GM23338 (cell line): Measurements from ENCODE around the gene SMIM45.

Experiments used
- ATAC-seq: fragments of 200-7000 bp; cut with Tn5 transposase; 3 replicates; pipeline ENCODE4 v1.9.1; 2020
- DNase-seq: peaks from one replicate; pipeline ENCODE4 v3.0.0-alpha.2; 2015; ENCODE audit warnings: low spot score
- H2AFZ ChIP-seq: fragments of 200-600 bp; sonication (generic); 2 replicates; pipeline ENCODE4 v1.8.0; 2016; ENCODE audit warnings: antibody characterized with exemption, mild to moderate bottlenecking, moderate library complexity
- H3F3A ChIP-seq: fragments of 200-600 bp; sonication (generic); replicated peaks from 2 replicates; pipeline ENCODE4 v1.8.0; 2017; ENCODE audit warnings: antibody characterized with exemption, mixed run types, low read depth
- H3K27ac ChIP-seq: fragments of 200-600 bp; sonication (generic); 2 replicates; pipeline ENCODE4 v1.6.1; 2016; ENCODE audit warnings: low read depth
- H3K27me3 ChIP-seq: fragments of 200-600 bp; sonication (generic); 2 replicates; pipeline ENCODE4 v1.8.0; 2016; ENCODE audit warnings: mild to moderate bottlenecking, mixed run types, moderate library complexity; ENCODE audit not compliant: insufficient read depth
- H3K36me3 ChIP-seq: fragments of 200-600 bp; sonication (generic); 2 replicates; pipeline ENCODE4 v1.8.0; 2016; ENCODE audit warnings: mild to moderate bottlenecking; ENCODE audit not compliant: insufficient read depth
- H3K4me1 ChIP-seq: fragments of 200-600 bp; sonication (generic); 2 replicates; pipeline ENCODE4 v1.8.0; 2016; ENCODE audit warnings: mild to moderate bottlenecking, moderate library complexity; ENCODE audit not compliant: insufficient read depth
- H3K4me2 ChIP-seq: fragments of 200-600 bp; sonication (generic); 2 replicates; pipeline ENCODE4 v1.7.1; 2017; ENCODE audit warnings: mixed run types
- H3K4me3 ChIP-seq: fragments of 200-600 bp; sonication (generic); 2 replicates; pipeline ENCODE4 v1.6.1; 2016; ENCODE audit warnings: mixed run types
- H3K79me2 ChIP-seq: fragments of 200-600 bp; sonication (generic); replicated peaks from 2 replicates; pipeline ENCODE4 v1.8.0; 2017; ENCODE audit warnings: mild to moderate bottlenecking; ENCODE audit not compliant: insufficient read depth
- H3K9me2 ChIP-seq: fragments of 200-600 bp; sonication (generic); 2 replicates; pipeline ENCODE4 v1.8.0; 2017; ENCODE audit not compliant: insufficient read depth
- H4K20me1 ChIP-seq: fragments of 200-600 bp; sonication (generic); replicated peaks from 2 replicates; pipeline ENCODE4 v1.8.0; 2017; ENCODE audit warnings: mild to moderate bottlenecking; ENCODE audit not compliant: insufficient read depth
- H3K27ac Mint-ChIP-seq: 2 replicates; pipeline ENCODE4 v1.8.0; 2020; ENCODE audit warnings: inconsistent platforms, mild to moderate bottlenecking, moderate library complexity, mixed read lengths
- H3K27me3 Mint-ChIP-seq: 3 replicates; pipeline ENCODE4 v1.8.0; 2022; ENCODE audit warnings: low read depth, mild to moderate bottlenecking, moderate library complexity, mixed read lengths, inconsistent platforms; ENCODE audit not compliant: insufficient read depth, poor library complexity
- H3K36me3 Mint-ChIP-seq: 3 replicates; pipeline ENCODE4 v1.8.0; 2021; ENCODE audit warnings: low read depth, mild to moderate bottlenecking, inconsistent platforms, moderate library complexity, mixed read lengths
- H3K4me1 Mint-ChIP-seq: 3 replicates; pipeline ENCODE4 v1.8.0; 2020; ENCODE audit warnings: mild to moderate bottlenecking, inconsistent platforms, mixed read lengths
- H3K4me3 Mint-ChIP-seq: 3 replicates; pipeline ENCODE4 v1.8.0; 2021; ENCODE audit warnings: moderate library complexity, mild to moderate bottlenecking, inconsistent platforms, mixed read lengths
- H3K9me3 Mint-ChIP-seq: 3 replicates; pipeline ENCODE4 v1.8.0; 2020; ENCODE audit warnings: moderate library complexity, mild to moderate bottlenecking, inconsistent platforms, mixed read lengths
- CREB1 ChIP-seq: fragments of 250-450 bp; sonication (Bioruptor Pico); IDR thresholded peaks from 2 replicates; pipeline ENCODE4 v1.5.0; 2020; ENCODE audit warnings: low read depth, mild to moderate bottlenecking, moderate library complexity
- EZH2 ChIP-seq: fragments of 200-600 bp; sonication (generic); IDR thresholded peaks from one replicate; pipeline ENCODE4 v1.8.0; 2017; ENCODE audit warnings: antibody characterized with exemption, mild to moderate bottlenecking, low read depth; ENCODE audit not compliant: unreplicated experiment
- EZH2phosphoT487 ChIP-seq: fragments of 200-600 bp; sonication (generic); IDR thresholded peaks from one replicate; pipeline ENCODE4 v1.8.1; 2018; ENCODE audit warnings: antibody characterized with exemption; ENCODE audit not compliant: unreplicated experiment
- JUNB ChIP-seq: IDR thresholded peaks from one replicate; pipeline ENCODE4 v1.6.1; 2016; ENCODE audit warnings: antibody characterized with exemption; ENCODE audit not compliant: unreplicated experiment
- NANOG ChIP-seq: IDR thresholded peaks from 2 replicates; pipeline ENCODE4 v1.6.1; 2016; ENCODE audit warnings: antibody characterized with exemption, borderline replicate concordance
- POLR2AphosphoS5 ChIP-seq: IDR thresholded peaks from 2 replicates; pipeline ENCODE4 v1.6.1; 2016; ENCODE audit warnings: antibody characterized with exemption, low read depth
- STAT1 ChIP-seq: IDR thresholded peaks from one replicate; pipeline ENCODE4 v1.6.1; 2016; ENCODE audit warnings: antibody characterized with exemption; ENCODE audit not compliant: unreplicated experiment
- ZNF114 ChIP-seq: fragments of 250-450 bp; sonication (Bioruptor Pico); IDR thresholded peaks from 2 replicates; pipeline ENCODE4 v1.5.0; 2020; ENCODE audit warnings: mild to moderate bottlenecking, moderate library complexity
- ZNF331 ChIP-seq: fragments of 250-450 bp; sonication (Bioruptor Pico); IDR thresholded peaks from 2 replicates; pipeline ENCODE4 v1.5.0; 2020; ENCODE audit warnings: low read depth, mild to moderate bottlenecking, moderate library complexity
- TF ChIP-seq, protein P1 (sequence below): fragments of 250-450 bp; sonication (Bioruptor Pico); IDR thresholded peaks from 2 replicates; pipeline ENCODE4 v1.5.0; 2020; ENCODE audit warnings: mild to moderate bottlenecking, moderate library complexity
- TF ChIP-seq, protein P2 (sequence below): IDR thresholded peaks from 2 replicates; pipeline ENCODE4 v1.6.1; 2016; ENCODE audit warnings: antibody characterized with exemption
- TF ChIP-seq, protein P3 (sequence below), 2 experiments: fragments of 200-600 bp in 1 of 2; sonication (generic) in 1 of 2; conservative IDR thresholded peaks; 2 replicates each; pipeline versions ENCODE4 v1.5.1 to v1.6.1; 2016 to 2017; ENCODE audit warnings: antibody characterized with exemption in 2 of 2, low read depth in 2 of 2, mild to moderate bottlenecking in 2 of 2, moderate library complexity in 1 of 2
- TF ChIP-seq, protein P4 (sequence below): IDR thresholded peaks from one replicate; pipeline ENCODE4 v1.6.1; 2018; ENCODE audit warnings: antibody characterized with exemption; ENCODE audit not compliant: unreplicated experiment

Gene SMIM45

DNA sequence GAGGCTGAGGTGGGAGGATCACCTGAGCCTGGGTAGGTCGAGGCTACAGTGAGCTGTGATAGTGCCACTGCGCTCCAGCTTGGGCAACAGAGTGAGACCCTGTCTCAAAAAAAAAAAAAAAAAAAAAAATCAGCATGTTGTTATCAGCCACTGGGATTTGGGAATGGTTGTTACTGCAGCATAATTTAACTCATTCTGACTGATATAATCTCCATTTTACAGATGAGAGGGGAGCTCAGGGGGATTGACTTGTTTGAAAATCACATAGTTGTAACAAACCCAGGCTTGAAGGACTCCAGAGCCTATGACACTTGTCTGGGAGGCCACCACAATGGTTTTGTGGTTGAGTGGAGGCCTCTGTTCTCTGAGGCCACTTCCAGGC, 14.3 kb downstream of the SMIM45 start:
- H3K27me3 ChIP-seq, result no peaks in the 10 kb centered on the region
- no peak overlapping the region for H3K4me3 ChIP-seq
- H3K36me3 Mint-ChIP-seq, result no peaks in the 10 kb centered on the region
- H3K27me3 Mint-ChIP-seq, result peaks cover 12% of the 10 kb centered on the region
- no peak overlapping the region for H3K4me2 ChIP-seq
- H3K9me3 Mint-ChIP-seq, result peaks cover 9% of the 10 kb centered on the region; the same call in 1 of the 3 replicates
- DNase-seq, result no peak
- peaks cover 20% of the 10 kb centered on the region for H3K4me1 Mint-ChIP-seq
- no peaks in the 10 kb centered on the region for H3K36me3 ChIP-seq
- no peaks in the 10 kb centered on the region for H3K79me2 ChIP-seq
- no peak overlapping the region; the same call in 1 of the 2 replicates for H3K27ac Mint-ChIP-seq
- H3K9me2 ChIP-seq, result no peaks in the 10 kb centered on the region
- no peaks in the 10 kb centered on the region; the same call in 1 of the 2 replicates for H3K4me1 ChIP-seq
- H2AFZ ChIP-seq, result no peak overlapping the region
- TF ChIP-seq, protein P1, sequence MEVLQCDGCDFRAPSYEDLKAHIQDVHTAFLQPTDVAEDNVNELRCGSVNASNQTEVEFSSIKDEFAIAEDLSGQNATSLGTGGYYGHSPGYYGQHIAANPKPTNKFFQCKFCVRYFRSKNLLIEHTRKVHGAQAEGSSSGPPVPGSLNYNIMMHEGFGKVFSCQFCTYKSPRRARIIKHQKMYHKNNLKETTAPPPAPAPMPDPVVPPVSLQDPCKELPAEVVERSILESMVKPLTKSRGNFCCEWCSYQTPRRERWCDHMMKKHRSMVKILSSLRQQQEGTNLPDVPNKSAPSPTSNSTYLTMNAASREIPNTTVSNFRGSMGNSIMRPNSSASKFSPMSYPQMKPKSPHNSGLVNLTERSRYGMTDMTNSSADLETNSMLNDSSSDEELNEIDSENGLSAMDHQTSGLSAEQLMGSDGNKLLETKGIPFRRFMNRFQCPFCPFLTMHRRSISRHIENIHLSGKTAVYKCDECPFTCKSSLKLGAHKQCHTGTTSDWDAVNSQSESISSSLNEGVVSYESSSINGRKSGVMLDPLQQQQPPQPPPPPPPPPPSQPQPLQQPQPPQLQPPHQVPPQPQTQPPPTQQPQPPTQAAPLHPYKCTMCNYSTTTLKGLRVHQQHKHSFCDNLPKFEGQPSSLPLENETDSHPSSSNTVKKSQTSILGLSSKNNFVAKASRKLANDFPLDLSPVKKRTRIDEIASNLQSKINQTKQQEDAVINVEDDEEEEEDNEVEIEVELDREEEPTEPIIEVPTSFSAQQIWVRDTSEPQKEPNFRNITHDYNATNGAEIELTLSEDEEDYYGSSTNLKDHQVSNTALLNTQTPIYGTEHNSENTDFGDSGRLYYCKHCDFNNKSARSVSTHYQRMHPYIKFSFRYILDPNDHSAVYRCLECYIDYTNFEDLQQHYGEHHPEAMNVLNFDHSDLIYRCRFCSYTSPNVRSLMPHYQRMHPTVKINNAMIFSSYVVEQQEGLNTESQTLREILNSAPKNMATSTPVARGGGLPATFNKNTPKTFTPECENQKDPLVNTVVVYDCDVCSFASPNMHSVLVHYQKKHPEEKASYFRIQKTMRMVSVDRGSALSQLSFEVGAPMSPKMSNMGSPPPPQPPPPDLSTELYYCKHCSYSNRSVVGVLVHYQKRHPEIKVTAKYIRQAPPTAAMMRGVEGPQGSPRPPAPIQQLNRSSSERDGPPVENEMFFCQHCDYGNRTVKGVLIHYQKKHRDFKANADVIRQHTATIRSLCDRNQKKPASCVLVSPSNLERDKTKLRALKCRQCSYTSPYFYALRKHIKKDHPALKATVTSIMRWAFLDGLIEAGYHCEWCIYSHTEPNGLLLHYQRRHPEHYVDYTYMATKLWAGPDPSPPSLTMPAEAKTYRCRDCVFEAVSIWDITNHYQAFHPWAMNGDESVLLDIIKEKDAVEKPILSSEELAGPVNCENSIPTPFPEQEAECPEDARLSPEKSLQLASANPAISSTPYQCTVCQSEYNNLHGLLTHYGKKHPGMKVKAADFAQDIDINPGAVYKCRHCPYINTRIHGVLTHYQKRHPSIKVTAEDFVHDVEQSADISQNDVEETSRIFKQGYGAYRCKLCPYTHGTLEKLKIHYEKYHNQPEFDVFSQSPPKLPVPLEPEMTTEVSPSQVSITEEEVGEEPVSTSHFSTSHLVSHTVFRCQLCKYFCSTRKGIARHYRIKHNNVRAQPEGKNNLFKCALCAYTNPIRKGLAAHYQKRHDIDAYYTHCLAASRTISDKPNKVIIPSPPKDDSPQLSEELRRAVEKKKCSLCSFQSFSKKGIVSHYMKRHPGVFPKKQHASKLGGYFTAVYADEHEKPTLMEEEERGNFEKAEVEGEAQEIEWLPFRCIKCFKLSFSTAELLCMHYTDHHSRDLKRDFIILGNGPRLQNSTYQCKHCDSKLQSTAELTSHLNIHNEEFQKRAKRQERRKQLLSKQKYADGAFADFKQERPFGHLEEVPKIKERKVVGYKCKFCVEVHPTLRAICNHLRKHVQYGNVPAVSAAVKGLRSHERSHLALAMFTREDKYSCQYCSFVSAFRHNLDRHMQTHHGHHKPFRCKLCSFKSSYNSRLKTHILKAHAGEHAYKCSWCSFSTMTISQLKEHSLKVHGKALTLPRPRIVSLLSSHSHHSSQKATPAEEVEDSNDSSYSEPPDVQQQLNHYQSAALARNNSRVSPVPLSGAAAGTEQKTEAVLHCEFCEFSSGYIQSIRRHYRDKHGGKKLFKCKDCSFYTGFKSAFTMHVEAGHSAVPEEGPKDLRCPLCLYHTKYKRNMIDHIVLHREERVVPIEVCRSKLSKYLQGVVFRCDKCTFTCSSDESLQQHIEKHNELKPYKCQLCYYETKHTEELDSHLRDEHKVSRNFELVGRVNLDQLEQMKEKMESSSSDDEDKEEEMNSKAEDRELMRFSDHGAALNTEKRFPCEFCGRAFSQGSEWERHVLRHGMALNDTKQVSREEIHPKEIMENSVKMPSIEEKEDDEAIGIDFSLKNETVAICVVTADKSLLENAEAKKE, result no peak
- TF ChIP-seq POLR2AphosphoS5 (no peak), ZNF331 (CRISPR knock-in tag) (no peak), JUNB (no peak), EZH2 (no peak), STAT1 (no peak), CREB1 (CRISPR knock-in tag) (no peak), EZH2phosphoT487 (no peak), NANOG (no peak), ZNF114 (no peak)
- TF ChIP-seq, protein P2, sequence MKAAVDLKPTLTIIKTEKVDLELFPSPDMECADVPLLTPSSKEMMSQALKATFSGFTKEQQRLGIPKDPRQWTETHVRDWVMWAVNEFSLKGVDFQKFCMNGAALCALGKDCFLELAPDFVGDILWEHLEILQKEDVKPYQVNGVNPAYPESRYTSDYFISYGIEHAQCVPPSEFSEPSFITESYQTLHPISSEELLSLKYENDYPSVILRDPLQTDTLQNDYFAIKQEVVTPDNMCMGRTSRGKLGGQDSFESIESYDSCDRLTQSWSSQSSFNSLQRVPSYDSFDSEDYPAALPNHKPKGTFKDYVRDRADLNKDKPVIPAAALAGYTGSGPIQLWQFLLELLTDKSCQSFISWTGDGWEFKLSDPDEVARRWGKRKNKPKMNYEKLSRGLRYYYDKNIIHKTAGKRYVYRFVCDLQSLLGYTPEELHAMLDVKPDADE, result no peak
- TF ChIP-seq, protein P3, sequence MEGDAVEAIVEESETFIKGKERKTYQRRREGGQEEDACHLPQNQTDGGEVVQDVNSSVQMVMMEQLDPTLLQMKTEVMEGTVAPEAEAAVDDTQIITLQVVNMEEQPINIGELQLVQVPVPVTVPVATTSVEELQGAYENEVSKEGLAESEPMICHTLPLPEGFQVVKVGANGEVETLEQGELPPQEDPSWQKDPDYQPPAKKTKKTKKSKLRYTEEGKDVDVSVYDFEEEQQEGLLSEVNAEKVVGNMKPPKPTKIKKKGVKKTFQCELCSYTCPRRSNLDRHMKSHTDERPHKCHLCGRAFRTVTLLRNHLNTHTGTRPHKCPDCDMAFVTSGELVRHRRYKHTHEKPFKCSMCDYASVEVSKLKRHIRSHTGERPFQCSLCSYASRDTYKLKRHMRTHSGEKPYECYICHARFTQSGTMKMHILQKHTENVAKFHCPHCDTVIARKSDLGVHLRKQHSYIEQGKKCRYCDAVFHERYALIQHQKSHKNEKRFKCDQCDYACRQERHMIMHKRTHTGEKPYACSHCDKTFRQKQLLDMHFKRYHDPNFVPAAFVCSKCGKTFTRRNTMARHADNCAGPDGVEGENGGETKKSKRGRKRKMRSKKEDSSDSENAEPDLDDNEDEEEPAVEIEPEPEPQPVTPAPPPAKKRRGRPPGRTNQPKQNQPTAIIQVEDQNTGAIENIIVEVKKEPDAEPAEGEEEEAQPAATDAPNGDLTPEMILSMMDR (conservative IDR thresholded peaks at IDR 0.05; ENCODE audit: low read depth in 2 of 2), result no peak
- TF ChIP-seq, protein P4, sequence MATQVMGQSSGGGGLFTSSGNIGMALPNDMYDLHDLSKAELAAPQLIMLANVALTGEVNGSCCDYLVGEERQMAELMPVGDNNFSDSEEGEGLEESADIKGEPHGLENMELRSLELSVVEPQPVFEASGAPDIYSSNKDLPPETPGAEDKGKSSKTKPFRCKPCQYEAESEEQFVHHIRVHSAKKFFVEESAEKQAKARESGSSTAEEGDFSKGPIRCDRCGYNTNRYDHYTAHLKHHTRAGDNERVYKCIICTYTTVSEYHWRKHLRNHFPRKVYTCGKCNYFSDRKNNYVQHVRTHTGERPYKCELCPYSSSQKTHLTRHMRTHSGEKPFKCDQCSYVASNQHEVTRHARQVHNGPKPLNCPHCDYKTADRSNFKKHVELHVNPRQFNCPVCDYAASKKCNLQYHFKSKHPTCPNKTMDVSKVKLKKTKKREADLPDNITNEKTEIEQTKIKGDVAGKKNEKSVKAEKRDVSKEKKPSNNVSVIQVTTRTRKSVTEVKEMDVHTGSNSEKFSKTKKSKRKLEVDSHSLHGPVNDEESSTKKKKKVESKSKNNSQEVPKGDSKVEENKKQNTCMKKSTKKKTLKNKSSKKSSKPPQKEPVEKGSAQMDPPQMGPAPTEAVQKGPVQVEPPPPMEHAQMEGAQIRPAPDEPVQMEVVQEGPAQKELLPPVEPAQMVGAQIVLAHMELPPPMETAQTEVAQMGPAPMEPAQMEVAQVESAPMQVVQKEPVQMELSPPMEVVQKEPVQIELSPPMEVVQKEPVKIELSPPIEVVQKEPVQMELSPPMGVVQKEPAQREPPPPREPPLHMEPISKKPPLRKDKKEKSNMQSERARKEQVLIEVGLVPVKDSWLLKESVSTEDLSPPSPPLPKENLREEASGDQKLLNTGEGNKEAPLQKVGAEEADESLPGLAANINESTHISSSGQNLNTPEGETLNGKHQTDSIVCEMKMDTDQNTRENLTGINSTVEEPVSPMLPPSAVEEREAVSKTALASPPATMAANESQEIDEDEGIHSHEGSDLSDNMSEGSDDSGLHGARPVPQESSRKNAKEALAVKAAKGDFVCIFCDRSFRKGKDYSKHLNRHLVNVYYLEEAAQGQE, result no peak
- 0 out of 2 replicates have a peak, but pooled peaks cover 2% of the 10 kb centered on the region for H3F3A ChIP-seq
- no peaks in the 10 kb centered on the region for H4K20me1 ChIP-seq
- no peak overlapping the region for H3K27ac ChIP-seq
- no peak for ATAC-seq
- H3K4me3 Mint-ChIP-seq, result no peak overlapping the region
